HepG2 (cell line): Measurements from ENCODE around the gene MCC. TPM values are rescaled to one million over a fixed set of nuclear protein-coding genes. Genes with fewer than 3 reads are reported as not detected.
A peak's percentile ranks its signal among the peaks of the same experiment; 100 is the strongest.

Experiments used
- EZH2 ChIP-seq: conservative IDR thresholded peaks from 2 replicates; pipeline ENCODE4 v1.6.1; 2012; ENCODE audit warnings: mild to moderate bottlenecking, low read depth, low read length, moderate library complexity
- KDM2A ChIP-seq: sonication (generic); formaldehyde crosslinking; IDR thresholded peaks from 2 replicates; pipeline ENCODE4 v1.4.0; 2020; ENCODE audit warnings: low read depth, missing genetic modification reagents, borderline replicate concordance
- MTA3 ChIP-seq: sonication (generic); formaldehyde crosslinking; IDR thresholded peaks from 2 replicates; pipeline ENCODE4 v1.4.0; 2020; ENCODE audit warnings: missing genetic modification reagents
- PHF21A ChIP-seq: sonication (generic); formaldehyde crosslinking; IDR thresholded peaks from 2 replicates; pipeline ENCODE4 v1.5.0; 2020; ENCODE audit warnings: mild to moderate bottlenecking, missing genetic modification reagents
- SALL2 ChIP-seq: sonication (generic); formaldehyde crosslinking; IDR thresholded peaks from 2 replicates; pipeline ENCODE4 v1.8.1; 2023; ENCODE audit warnings: mild to moderate bottlenecking, missing genetic modification reagents, inconsistent platforms
- THAP9 ChIP-seq: sonication (generic); formaldehyde crosslinking; IDR thresholded peaks from 2 replicates; pipeline ENCODE4; 2020; ENCODE audit warnings: missing genetic modification reagents, mild to moderate bottlenecking, borderline replicate concordance
- ZHX2 ChIP-seq, 2 experiments: sonication (generic) in 1 of 2; formaldehyde crosslinking in 1 of 2; IDR thresholded peaks; 2 replicates each; pipeline versions ENCODE4 v1.6.1 to v1.9.0; 2014 to 2022; ENCODE audit warnings: antibody characterized with exemption in 1 of 2, borderline replicate concordance in 1 of 2, inconsistent platforms in 1 of 2, low read depth in 1 of 2, missing genetic modification reagents in 1 of 2
- ZIK1 ChIP-seq: sonication (generic); formaldehyde crosslinking; IDR thresholded peaks from 2 replicates; pipeline ENCODE4 v1.5.0; 2020; ENCODE audit warnings: mild to moderate bottlenecking, low read depth, missing genetic modification reagents, borderline replicate concordance
- ZNF232 ChIP-seq: sonication (generic); formaldehyde crosslinking; IDR thresholded peaks from 2 replicates; pipeline ENCODE4 v1.4.0; 2020; ENCODE audit warnings: missing genetic modification reagents, borderline replicate concordance
- ZNF331 ChIP-seq: sonication (generic); formaldehyde crosslinking; IDR thresholded peaks from 2 replicates; pipeline ENCODE4 v1.4.0; 2020; ENCODE audit warnings: missing genetic modification reagents
- ZNF501 ChIP-seq: sonication (generic); formaldehyde crosslinking; IDR thresholded peaks from 2 replicates; pipeline ENCODE4 v1.5.1; 2020; ENCODE audit warnings: mild to moderate bottlenecking, moderate library complexity, missing genetic modification reagents
- ZNF761 ChIP-seq: sonication (generic); formaldehyde crosslinking; conservative IDR thresholded peaks from 2 replicates; pipeline ENCODE4 v1.4.0; 2020; ENCODE audit warnings: mild to moderate bottlenecking, missing genetic modification reagents
- polyA plus RNA-seq, 8 experiments: library from polyadenylated mRNA; depleted of rRNA in 3 of 8; stranded (reverse) in 7 of 8; unstranded in 1 of 8; fragments of >200 nt; fragmentation: Illumina TruSeq in 4 of 8; extraction: Trizol in 4 of 8; gene quantifications; 2 replicates each; pipeline versions ENCODE4 v1.2.1 to v1.2.3, GENCODE V29; 2011 to 2016; ENCODE audit warnings: low read depth in 4 of 8, missing spikeins in 1 of 8, mixed read lengths in 1 of 8; ENCODE audit not compliant: insufficient read depth in 1 of 8
- total RNA-seq, 5 experiments: library from RNA; depleted of rRNA; stranded (reverse); fragments of >200 nt; fragmentation: Illumina TruSeq; extraction: Trizol; gene quantifications; 2 replicates each; pipeline ENCODE4 v1.2.3, GENCODE V29; 2016; ENCODE audit warnings: low read depth in 1 of 5
- TF ChIP-seq, protein P1 (sequence below): sonication (generic); formaldehyde crosslinking; IDR thresholded peaks from 2 replicates; pipeline ENCODE4 v1.4.0; 2020; ENCODE audit warnings: mild to moderate bottlenecking, missing genetic modification reagents

Gene MCC
- total and polyA plus RNA-seq, 2 of the 13 experiments (the other 11 are each of a cell fraction or from before 2014, with no cell fraction given) = 0.55 to 2.4 TPM

DNA sequence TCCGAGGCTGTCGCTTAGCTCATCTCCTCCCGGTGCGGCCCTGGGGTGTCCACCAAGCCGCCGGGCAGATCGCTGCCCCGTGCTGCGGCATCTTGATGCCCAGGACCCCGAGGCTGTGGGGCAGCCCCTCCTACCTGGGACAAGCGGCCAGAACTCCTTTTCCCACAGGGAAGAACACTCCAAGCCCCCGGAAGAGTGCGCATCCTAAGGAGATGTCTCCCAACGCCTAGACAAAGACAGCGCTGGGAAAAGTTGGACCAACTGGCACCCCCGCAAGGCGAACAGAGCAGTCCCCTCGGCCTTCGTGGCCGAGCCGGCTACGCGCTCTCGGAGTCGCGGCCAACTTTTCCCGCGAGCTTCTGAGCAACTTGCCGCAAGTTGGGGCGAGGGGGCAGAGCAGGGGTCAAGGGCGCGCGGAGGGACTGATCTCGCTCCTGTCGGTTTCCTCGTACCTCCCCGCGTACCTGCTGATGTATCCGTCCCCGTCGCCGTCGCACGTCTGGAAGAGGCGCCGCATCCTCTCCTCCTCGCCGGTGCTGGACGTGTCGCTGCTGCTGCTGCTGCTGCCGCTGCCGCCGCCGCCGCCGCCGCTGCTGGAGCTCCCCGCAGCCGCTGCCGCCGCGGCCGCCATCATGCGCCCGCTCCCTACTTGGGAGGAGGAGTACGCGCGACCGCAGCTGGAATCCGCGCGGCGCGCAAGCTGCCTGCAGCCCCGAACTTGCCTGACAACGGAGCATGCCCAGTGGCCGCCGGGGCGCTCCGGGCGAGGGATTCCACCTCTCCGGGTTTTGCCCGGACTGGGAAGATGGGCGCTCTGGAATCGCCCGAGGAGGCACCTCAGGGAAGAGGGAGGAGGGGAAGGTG lies at the start of gene MCC (continued):
- TF ChIP-seq, protein P1, sequence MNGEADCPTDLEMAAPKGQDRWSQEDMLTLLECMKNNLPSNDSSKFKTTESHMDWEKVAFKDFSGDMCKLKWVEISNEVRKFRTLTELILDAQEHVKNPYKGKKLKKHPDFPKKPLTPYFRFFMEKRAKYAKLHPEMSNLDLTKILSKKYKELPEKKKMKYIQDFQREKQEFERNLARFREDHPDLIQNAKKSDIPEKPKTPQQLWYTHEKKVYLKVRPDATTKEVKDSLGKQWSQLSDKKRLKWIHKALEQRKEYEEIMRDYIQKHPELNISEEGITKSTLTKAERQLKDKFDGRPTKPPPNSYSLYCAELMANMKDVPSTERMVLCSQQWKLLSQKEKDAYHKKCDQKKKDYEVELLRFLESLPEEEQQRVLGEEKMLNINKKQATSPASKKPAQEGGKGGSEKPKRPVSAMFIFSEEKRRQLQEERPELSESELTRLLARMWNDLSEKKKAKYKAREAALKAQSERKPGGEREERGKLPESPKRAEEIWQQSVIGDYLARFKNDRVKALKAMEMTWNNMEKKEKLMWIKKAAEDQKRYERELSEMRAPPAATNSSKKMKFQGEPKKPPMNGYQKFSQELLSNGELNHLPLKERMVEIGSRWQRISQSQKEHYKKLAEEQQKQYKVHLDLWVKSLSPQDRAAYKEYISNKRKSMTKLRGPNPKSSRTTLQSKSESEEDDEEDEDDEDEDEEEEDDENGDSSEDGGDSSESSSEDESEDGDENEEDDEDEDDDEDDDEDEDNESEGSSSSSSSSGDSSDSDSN = peak; percentile 77
- TF ChIP-seq THAP9 (CRISPR knock-in tag) = no peak
- 0 out of 2 replicates have a peak, but pooled peaks have one; percentile 42 for TF ChIP-seq ZNF761 (CRISPR knock-in tag)
- peak; percentile 37; the same call in 1 of the 2 replicates for TF ChIP-seq EZH2
- TF ChIP-seq ZNF232 = no peak
- TF ChIP-seq ZIK1 (CRISPR knock-in tag) = no peak
- TF ChIP-seq KDM2A (CRISPR knock-in tag) = peak; percentile 88
- TF ChIP-seq PHF21A (CRISPR knock-in tag) = peak; percentile 6; the same call in 1 of the 2 replicates
- TF ChIP-seq SALL2 = no peak
- no peak for TF ChIP-seq ZNF501 (CRISPR knock-in tag)
- TF ChIP-seq MTA3 = no peak
- 0 out of 2 replicates have a peak, but pooled peaks have one; percentile 34 for TF ChIP-seq ZNF331
- peak; percentile 69; the same call in 1 of the 2 replicates for TF ChIP-seq ZHX2 (IDR thresholded peaks at IDR 0.05; ENCODE audit: low read depth)
- no peak for TF ChIP-seq ZHX2 (CRISPR knock-in tag; IDR thresholded peaks at IDR 0.05; ENCODE audit: borderline replicate concordance)
